NCI-H1694 treated with DMSO at 0.1 percent for 48 hours (cell line): Measurements from ENCODE around the gene SIRT7.
"Not testable (repeated sequence)": the region's sequence is repeated elsewhere in the genome, so short reads cannot be mapped to it uniquely, and the experiment has no call there.

Experiments
- DNase-seq: peaks from one replicate; lab custom pipeline; 2025; lab: John Stamatoyannopoulos, UW

SIRT7 gene

DNA sequence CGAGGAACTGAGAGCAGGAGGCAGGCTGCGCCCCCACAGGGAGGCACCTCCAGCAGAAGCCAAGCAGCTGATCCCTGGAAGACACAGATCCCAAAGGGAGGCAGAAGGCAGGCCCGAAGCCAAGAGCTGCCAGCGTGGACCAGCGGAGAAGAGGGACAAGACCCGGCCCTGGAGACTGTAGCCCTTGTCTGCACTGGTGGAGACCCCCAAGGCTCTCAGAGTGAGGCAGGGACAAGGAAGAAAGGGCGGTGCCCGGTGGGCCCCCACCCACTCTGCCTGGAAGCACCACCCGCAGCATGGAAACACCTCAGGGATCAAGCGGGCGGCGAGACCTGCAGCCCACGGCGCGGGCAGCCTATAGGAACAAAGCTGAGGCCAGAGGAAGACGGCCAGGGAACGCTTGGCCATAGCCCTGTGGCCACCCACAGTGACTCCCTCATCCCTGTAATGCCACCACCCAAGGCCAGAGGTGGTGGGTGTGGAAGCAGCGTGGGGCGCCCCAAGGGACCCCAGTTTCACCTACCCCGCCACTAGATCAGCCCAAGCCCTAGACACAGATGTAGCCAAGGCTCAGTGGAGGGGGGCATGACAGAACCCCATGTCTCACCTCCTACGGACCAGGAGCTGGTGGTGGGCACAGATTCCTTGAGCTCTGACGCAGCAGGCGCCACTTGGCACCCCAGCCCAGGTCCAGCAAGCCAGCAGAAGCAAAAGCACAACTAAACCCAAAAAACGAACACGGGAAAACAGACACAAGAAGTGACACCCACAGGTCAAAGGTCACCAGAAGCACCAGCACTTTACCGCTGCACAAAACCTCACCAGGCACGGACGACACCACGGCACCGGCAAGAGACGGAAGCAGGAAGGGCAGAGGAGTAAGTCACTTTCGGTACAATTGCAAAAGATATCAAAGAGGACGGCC, 2.9 kb upstream of the SIRT7 start:
- no peak for DNase-seq

DNA sequence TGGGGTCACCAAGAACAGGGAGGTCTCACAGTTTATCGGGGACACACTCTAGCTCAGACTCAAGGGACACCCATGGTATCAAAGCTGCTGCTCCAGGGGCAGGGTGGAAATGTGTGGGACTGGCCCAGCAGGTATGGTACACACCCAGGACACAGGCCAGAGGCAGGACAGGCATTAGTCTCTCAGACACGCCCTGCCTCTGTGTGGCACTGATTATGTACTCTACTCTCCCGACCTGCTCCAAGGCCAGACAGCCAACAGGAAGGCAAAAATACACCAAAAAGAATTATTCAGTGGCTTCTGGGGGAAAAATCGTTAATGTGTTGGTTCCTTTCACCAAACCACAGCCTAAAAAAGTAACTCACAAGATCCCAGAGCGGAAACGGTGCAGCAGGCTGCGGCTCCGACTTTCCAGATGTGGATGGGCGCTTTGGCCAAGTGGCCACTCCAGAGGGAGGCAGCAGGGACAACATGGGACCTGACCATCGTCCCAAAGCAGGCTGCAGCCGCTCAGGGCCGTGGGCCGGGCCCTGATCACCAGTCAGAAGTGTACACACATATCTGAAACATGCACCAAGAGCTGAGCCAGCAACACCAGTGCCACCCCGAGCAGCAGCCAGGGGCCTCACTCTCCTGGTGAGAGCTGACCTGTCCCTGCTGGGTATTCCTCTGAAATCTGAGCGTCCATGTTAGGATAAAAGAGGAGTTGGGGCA, 1.0 kb upstream of the SIRT7 start:
- no peak for DNase-seq

DNA sequence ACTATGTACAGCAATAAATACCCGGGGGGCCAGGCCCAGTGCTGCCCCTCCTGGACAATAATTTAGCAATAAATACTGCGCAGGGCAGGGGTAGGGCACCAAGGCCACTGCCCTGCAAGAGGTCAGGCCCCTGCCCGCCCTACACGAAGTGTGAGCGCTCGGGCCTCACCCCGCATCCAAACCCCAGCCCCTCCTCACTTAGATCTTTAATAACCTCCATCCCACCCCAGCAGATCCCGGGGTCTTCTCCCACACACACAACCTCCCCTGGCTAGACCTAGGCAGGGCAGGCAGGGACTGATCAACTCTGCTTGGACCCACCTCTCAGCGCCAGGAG, 325 bp upstream of the SIRT7 start:
- DNase-seq: not testable (repeated sequence)

DNA sequence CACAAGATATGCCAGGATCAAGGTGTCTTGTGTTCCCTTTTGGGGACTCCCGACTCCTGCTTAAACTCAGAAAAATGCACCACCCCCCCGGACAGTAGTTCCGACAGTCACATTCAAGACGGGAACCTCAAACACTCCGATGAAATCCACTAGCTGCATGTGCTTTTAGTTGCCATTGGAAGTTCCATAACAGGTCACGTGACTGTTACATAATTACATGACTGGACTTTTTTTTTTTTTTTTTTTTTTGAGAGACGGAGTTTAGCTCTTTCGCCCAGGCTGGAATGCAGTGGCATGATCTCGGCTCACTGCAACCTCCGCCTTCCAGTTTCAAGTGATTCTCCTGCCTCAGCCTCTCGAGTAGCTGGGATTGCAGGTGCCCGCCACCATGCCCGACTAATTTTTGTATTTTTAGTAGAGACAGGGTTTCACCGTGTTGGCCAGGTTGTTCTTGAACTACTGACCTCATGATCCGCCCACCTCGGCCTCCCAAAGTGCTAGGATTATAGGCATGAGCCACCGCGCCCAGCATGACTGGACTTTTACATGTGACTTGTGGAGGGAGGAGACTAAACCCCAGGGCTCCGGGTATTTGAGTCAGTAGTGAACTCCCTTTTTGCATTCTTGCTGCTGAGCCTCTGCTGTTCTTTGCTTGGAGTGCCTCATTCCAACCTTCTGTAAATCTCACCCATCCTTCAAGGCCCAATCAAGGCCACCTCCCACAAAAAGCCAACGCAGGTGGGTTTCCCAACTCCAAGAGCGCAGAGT, 1.6 kb downstream of the SIRT7 start:
- DNase-seq: no peak

DNA sequence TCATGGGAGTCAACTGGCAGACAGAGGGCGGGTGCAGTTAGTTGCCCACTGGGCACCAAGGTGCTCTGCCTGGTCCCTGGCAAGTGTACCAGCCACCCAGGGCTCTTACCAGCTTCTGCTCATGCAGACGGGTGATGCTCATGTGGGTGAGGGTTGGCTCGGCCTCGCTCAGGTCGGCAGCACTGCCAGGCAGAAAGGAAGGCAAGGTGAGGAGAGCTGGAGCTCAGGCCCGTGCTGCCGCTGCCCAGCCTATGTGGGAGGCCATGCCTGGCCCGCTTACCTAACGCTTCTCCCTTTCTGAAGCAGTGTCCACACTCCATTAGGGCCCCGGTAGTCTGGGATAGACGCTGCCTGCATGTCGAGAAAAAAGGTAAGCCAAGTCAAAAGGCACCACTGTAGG, 2.6 kb downstream of the SIRT7 start:
- no peak for DNase-seq

DNA sequence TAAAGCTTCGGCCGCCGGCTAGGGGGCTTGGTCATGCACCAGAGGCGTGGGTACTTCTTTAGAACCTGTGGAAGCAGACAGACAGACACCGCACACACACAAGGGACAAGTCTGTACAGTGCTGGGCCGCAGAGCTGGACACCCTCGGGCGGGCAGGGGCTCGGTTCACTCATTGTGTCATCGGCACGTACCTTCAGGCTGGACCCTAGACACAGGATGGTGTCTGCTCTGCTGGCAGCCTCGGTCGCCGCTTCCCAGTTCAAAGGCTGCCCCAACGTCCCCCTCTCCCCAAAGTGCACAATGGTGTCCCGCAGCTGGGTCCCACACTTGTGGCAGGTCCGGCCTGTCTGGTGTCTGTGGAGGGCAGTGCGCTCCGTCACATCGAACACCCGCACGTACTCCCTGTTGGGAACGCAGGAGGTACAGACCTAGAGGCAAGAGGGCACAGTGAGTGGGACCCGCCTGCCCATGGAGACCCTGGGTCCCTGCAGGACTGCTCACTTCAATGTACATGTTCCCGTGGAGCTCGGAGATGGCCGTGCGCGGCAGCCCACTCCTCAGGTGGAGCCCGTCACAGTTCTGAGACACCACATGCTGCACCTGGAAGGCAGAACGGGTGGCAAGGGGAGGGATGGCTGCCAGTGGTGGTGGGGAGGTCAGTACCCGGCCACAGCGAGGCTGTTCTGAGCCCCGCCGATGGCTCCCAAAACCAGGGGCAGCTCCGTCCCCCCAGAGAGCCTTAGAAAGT, 3.7 kb downstream of the SIRT7 start:
- no peak for DNase-seq

DNA sequence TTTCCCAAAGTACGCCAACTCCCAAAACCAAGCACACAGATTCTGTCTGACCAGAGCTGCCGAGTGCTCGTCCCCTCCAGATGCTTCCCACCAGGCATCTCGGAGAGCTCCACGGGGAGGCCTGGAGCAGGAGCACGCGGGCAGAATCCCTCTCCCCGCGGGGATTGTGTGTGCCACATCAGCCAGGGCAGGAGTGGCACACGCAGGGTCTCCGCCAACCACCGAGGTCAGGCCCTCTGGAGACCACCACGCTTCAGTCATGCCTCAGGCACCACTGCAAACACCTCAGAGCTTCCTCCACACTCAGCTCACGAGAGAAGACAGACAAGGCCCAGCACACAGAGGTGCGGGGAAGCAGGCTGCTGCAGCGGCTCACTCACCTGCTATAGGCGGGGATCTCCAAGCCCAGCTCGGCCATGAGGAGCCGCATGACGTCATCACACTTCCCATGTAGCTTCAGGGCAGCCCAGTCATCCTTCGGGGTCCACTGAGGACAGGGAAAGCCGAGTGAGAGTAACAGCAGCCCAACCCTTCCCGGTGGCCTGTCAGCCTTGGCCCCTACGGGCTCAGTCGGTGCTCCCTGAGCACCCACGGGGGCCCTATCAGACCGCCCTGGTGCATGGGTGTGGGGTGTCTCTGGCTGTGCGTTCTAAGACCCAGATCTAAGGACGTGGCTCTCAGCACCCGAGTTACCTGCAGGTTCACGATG, 4.4 kb downstream of the SIRT7 start:
- no peak for DNase-seq

DNA sequence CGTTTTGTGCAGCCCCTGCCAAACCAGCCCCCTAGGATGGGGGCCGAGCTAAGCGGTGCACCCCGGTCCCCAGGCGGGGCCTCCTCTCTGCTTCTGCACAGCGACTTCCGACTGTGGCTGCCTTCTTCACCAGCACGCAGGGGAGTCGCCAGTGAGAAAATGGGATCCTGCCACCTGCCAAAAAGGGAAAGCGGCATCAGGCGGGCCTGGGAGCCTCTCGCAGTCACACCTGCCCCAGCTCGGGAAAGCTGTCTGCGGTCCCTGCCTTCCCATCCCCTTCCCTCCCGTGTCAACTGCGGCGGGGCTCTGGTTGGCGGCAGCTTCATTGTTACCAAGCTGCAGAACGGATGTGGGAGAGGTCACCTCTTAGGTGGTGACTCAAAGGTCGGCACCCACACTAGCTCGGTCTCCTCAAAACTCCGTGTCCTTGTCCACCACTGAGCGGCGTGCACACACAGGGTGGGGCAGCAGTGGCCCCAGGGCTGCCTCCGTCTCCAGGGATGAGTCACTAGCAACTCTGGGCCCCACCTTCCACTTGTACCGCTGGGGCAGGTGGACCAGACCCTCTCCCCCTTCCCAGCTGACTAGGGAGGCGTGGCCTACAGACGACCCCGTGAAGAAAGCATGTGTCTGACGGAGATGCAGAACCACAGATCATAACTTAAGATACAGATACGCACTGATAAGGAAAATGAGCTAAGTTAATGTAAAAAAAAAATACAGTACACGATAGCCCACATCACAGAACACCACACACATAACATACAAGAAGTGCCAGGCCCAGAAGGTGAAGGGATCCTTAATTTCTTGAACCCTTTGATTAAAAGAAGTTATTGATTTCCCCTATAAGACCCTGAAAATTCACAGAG, 5.3 kb downstream of the SIRT7 start:
- no peak for DNase-seq

DNA sequence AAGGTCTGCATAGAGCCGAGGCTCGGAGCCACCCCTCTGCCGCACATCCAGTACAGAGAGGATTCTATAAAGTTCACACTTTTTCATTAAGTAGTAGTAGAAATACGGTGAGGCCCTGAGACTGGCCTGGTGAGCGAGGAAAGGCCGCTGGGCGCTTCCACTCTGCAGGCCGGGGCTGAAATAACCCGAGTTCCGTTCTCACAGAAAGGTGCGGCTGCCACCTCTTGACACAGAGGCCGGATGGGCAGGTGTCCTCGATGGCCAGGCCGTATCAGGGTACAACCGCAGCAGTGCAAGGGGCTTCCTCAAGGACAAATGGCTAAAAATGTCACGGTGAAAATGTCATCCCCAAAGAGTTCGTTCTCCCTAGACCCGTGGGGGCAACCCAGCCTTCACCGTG, 6.0 kb downstream of the SIRT7 start:
- no peak for DNase-seq

DNA sequence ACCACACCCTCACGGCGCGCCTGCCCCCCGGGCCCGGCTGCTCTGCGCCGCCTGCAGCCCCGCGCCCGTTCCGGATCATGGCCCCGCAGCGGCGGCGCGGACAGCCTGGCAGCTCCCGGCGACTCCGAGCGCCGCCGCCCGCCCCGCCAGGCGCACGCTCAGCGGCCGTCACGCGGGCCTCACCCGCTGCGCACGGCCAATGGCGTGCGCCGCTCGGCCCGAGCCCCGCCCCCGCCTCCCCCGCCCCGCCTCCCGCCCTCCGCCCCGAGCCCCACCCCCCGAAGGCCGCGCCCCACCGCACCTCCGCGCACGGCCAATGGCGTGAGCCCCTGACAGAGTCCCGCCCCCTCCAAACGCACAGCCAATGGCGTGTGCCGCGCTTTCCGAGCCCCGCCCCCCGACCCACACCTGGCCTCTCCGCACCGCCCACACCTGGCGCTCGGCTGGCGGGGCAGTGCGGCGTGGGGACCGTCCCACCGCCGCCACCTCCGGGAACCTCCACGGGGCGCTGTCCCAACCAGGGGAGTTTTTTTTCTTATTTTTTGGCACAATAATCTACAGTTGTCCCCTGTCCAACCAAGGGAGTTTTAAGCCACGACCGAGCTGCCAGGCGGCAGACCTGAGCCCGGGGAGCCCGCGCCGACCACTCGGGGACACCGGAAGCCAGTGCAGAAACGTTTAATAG, 6.6 kb downstream of the SIRT7 start, which contains the start of gene PCYT2:
TSS of gene PCYT2 (minus strand) at position 123 of the 685 bp plus-strand sequence. CDS start at position 79, 44 bp downstream.
- DNase-seq: peak; percentile 62

DNA sequence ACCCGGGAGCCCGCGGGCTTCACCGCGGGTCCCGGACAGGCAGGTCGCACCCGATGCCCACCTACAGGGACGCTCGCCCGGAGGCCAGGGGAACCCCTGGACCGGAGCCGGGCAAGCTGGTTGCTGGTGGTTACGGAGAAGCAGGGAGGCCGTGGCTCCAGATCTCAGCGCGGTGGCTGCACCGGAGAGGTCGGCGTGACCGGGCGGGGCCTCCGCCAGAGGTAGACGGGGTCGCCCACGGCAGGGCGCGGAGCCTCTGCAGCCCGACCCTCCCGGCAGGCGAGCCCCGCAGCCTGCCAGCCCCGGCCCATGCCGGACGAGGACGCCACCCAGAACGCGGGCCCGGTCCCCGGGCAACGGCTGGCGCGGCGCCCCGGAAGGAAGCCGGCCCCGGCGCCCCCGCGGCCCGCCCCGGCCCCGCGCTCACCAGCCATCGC, 7.1 kb downstream of the SIRT7 start:
- no peak for DNase-seq

DNA sequence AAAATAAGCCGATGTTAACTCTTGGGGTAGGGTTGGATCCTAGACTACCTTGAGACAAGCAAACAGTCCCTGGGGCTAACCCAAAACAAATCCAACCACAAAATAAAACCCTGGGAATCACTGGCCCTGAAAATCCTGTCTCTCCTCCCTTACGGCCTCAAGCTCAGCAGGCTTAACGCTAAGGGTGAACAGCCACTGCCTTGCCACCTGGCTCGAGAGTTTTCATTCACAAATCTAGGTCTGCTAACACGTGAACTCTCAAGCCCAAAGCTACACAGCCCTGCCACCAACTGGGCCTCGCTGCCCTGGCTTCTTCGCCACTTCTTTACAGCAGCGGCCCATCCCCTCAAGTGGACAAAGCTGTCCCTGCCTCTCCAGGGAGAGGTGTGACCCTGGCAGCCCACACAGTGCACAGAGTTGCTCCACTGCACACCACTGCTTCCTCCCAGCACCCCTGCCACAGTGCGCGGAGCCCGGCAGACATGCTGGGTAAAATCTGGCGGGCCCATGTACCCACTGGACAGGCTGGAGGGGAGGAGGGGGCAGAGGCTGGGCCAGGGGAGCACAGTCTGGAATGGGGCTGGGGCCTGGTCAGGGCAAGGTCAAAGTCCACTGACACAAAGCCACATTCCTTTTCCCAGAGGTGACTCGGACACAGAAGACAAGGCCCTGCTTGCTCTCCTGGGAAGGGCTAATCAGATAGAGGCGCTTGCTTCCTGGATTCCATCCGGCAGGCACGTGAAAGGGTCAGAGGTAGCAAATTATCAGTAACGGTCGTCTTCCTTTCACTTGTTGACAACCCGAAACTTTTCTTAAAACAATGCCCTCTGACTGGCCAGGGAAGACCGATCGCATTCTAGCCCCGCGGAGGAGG, 7.8 kb downstream of the SIRT7 start:
- no peak for DNase-seq

DNA sequence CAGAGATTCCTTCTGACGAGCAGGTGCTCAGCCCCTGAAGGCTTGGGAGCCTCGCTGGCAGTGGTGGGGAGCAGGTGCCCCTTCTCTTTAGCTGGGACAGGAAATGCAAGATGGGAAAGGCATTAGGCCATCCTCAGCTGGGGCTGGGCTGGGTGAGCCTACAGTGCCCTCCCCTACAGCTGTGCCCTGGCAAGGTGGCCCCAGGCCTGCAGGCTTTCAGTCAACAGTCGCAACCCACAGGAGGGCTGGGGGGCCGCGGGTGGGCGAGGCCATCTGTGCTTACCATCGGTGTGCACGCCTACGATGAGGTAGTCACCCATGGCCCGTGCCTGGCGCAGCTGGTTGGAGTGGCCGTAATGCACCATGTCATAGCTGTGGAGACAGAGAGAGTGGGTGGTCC, 8.7 kb downstream of the SIRT7 start:
- DNase-seq: no peak

DNA sequence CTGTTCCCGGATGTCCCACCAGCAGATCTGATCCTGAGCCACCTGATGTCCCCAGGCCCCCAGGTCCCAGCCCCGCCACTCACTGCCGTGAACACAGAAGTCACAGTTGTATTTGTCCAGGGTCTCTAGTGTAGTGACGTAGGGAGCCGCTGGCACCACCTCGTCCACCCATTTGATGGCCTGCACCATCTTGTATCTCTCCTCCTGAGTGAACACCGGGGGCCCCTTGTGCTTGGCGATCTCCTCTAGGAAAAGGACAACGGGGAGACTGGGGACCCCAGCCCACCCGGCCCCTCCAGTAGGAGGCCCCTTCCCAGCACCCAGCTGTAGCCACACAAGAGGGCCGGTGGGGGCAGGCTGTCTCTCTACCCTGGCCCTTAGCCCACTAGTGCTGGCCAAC, 9.2 kb downstream of the SIRT7 start:
- DNase-seq: no peak

DNA sequence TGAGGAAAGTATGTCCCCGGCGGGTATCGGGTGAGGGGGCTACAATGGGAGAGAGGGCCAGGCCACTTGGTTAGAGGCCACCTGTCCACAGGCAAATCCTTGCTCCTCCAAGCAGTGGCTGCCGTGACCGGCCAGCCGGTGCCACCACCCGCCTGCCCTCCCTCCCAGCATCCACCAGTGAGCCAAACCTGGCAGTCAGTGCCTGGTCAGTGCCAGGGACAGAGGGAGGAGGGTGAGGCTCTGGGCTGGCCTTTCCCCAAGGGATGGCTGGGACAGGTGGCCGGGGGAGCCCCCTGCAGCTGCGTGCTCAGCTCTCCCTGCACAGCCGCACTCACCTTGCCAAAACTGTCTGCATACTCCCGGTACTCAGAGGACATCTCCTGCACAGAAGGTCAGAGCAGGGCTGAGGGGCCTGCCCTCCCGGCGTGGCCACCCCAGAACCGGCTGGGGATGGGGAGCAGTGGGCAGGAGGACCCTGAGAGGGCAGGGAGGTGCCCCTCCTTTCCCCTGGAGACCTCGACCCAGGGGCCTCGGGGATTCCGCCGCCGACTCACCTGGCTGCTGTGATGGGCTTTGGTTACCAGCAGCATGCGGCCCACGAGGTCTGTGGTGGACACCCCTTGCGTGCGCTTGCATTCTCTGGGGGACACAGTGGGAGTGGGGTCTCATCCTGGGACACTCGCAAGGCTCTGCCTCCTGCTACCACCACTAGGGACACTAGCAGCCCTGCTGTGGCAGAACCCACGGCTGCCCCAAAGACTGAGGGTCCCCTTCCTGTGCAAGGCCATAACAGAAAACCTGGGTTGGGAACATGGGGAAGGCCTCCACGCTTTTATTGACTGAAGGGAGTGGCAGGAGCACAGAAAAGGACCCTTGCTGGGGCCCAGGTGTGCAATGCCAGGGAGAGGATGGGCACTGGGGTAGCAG, 10.5 kb downstream of the SIRT7 start:
- DNase-seq: no peak

DNA sequence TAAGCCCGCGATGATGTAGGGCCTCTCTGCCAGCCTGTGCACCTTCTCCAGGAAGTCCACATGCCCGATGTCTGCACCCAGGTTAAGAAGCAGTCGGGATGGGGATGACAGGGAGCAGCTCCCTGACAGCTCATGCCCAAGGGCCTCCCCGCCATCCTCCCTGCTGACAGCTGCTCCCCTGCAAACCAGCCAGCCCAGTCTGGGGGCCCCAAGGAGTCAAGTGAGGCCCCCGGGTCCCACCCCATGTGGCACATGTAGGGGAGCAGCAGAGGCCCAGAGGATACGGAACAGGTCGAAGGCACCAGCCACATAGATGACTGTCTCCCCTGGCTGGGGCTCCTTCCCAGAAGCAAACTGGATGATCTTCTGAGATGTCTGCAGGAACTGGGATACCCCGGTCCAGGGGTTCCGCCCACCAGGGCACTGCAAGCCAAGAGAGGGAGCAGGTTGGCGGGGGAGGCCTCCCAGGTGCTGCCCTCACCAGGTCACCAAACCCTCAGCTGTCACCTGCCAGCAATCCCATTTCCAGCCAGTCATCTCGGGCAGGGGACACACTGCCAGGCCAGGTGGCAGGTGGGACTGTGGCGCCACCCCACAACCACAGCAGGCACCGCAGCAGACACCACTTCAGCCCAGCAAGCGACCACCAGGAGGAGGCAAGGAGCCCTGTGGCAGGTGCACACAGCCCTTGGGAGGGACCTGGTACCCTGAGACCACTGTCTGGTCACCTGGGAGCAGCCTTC, 11.3 kb downstream of the SIRT7 start:
- DNase-seq: no peak

DNA sequence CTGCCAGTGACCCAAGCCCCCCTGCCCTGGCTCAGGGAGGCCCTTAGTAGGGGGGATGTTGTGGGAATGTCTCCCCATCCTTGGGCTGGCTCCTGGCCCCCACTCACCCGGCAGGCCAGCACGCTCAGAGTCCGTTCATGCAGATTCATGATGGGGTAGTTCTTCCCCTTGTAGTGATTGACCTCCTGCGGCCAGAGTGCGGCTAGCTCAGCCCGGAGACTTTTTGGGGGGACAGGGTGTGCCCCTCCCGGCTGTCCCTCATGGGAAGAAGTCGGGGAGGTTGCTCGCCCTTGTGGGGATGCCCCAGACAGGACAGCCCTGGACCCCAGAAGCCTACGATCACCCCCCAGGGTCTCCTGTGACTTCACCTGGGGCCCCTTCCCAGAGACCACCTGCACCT, 12.0 kb downstream of the SIRT7 start:
- DNase-seq: no peak
